HEK293 (cell line): ENCODE data around the gene KLK3.

ENCODE experiments used
- CTCF ChIA-PET: fragments of 350-600 bp; formaldehyde crosslinking; extraction: SDS; loops from one replicate; lab custom pipeline; 2021; ENCODE audit warnings: antibody characterized with exemption; lab: Yijun Ruan, JAX
- POLR2A ChIA-PET: fragments of 300-600 bp; formaldehyde crosslinking; extraction: SDS; loops from one replicate; lab custom pipeline; 2020; ENCODE audit warnings: antibody characterized with exemption, inconsistent platforms; lab: Yijun Ruan, JAX
- H3K27ac ChIP-seq: fragments of 200-500 bp; sonication (Bioruptor generic); 2 replicates; pipeline ENCODE4 v1.5.1; 2014; ENCODE audit warnings: low read depth, low read length, control low read depth, inconsistent platforms; ENCODE audit errors: extremely low read depth
- H3K36me3 ChIP-seq, 2 experiments: fragments of 200-500 bp in 1 of 2; sonication (Bioruptor generic) in 1 of 2; 1 replicate in 1 of 2; 2 replicates in 1 of 2; pipeline ENCODE4 v1.5.1; 2014 to 2017; ENCODE audit warnings: inconsistent platforms in 2 of 2, low read length in 2 of 2; ENCODE audit not compliant: control insufficient read depth in 2 of 2, insufficient read depth in 1 of 2
- H3K4me1 ChIP-seq: fragments of 200-500 bp; sonication (Bioruptor generic); 2 replicates; pipeline ENCODE4 v1.5.1; 2014; ENCODE audit warnings: mild to moderate bottlenecking, low read length, inconsistent platforms; ENCODE audit not compliant: control insufficient read depth, insufficient read depth
- H3K4me3 ChIP-seq: 2 replicates; pipeline ENCODE4 v1.5.1; 2011; ENCODE audit warnings: low read depth, mild to moderate bottlenecking, control low read depth, low read length, moderate library complexity
- H3K9me3 ChIP-seq: fragments of 200-500 bp; sonication (Bioruptor generic); 2 replicates; pipeline ENCODE4 v1.5.1; 2014; ENCODE audit warnings: low read depth, low read length, inconsistent platforms; ENCODE audit not compliant: control insufficient read depth, insufficient read depth
- KLF16 ChIP-seq: fragments of 450-650 bp; formaldehyde crosslinking; IDR thresholded peaks from 2 replicates; pipeline ENCODE4 v1.5.1; 2017; ENCODE audit warnings: missing biosample characterization, missing genetic modification characterization
- REPIN1 ChIP-seq: fragments of 450-650 bp; formaldehyde crosslinking; IDR thresholded peaks from 2 replicates; pipeline ENCODE4 v1.5.1; 2017; ENCODE audit warnings: missing biosample characterization, missing genetic modification characterization, low read depth
- REST ChIP-seq: fragments of 450-650 bp; formaldehyde crosslinking; IDR thresholded peaks from 2 replicates; pipeline ENCODE4 v1.5.1; 2016; ENCODE audit warnings: missing biosample characterization, missing genetic modification characterization
- SP7 ChIP-seq: fragments of 450-650 bp; formaldehyde crosslinking; IDR thresholded peaks from 2 replicates; pipeline ENCODE4 v1.5.1; 2016; ENCODE audit warnings: missing biosample characterization, missing genetic modification characterization
- ZBTB48 ChIP-seq: fragments of 450-650 bp; formaldehyde crosslinking; IDR thresholded peaks from 2 replicates; pipeline ENCODE4 v1.5.1; 2016; ENCODE audit warnings: missing biosample characterization, missing genetic modification characterization
- ZNF157 ChIP-seq: fragments of 450-650 bp; formaldehyde crosslinking; IDR thresholded peaks from 2 replicates; pipeline ENCODE4 v1.5.1; 2016; ENCODE audit warnings: missing biosample characterization, missing genetic modification characterization
- ZNF354C ChIP-seq: fragments of 450-650 bp; formaldehyde crosslinking; IDR thresholded peaks from 2 replicates; pipeline ENCODE4 v1.5.1; 2016; ENCODE audit warnings: missing biosample characterization, missing genetic modification characterization, low read depth, borderline replicate concordance
- ZNF366 ChIP-seq: fragments of 450-650 bp; formaldehyde crosslinking; conservative IDR thresholded peaks from 2 replicates; pipeline ENCODE4 v1.5.1; 2016; ENCODE audit warnings: missing biosample characterization, missing genetic modification characterization
- ZNF514 ChIP-seq: fragments of 450-650 bp; formaldehyde crosslinking; IDR thresholded peaks from 2 replicates; pipeline ENCODE4 v1.5.1; 2016; ENCODE audit warnings: missing biosample characterization, missing genetic modification characterization
- ZNF621 ChIP-seq: fragments of 450-650 bp; formaldehyde crosslinking; IDR thresholded peaks from 2 replicates; pipeline ENCODE4 v1.5.1; 2017; ENCODE audit warnings: missing biosample characterization, missing genetic modification characterization
- ZNF660 ChIP-seq: fragments of 450-650 bp; IDR thresholded peaks from 2 replicates; pipeline ENCODE4 v1.5.1; 2018; ENCODE audit warnings: missing biosample characterization, mild to moderate bottlenecking, missing genetic modification characterization
- ZNF677 ChIP-seq: fragments of 450-650 bp; IDR thresholded peaks from 2 replicates; pipeline ENCODE4 v1.5.0; 2018; ENCODE audit warnings: missing biosample characterization, mild to moderate bottlenecking, missing genetic modification characterization, moderate library complexity
- ZNF776 ChIP-seq: fragments of 450-650 bp; formaldehyde crosslinking; IDR thresholded peaks from 2 replicates; pipeline ENCODE4 v1.5.0; 2017; ENCODE audit warnings: missing biosample characterization, missing genetic modification characterization, borderline replicate concordance
- TF ChIP-seq, protein P1 (sequence below): fragments of 450-650 bp; formaldehyde crosslinking; IDR thresholded peaks from 2 replicates; pipeline ENCODE4 v1.5.1; 2017; ENCODE audit warnings: missing biosample characterization, missing genetic modification characterization
- TF ChIP-seq, protein P2 (sequence below): fragments of 450-650 bp; formaldehyde crosslinking; IDR thresholded peaks from 2 replicates; pipeline ENCODE4 v1.5.1; 2016; ENCODE audit warnings: missing biosample characterization, missing genetic modification characterization
- TF ChIP-seq, protein P3 (sequence below): fragments of 450-650 bp; formaldehyde crosslinking; IDR thresholded peaks from 2 replicates; pipeline ENCODE4 v1.5.1; 2016; ENCODE audit warnings: missing biosample characterization, missing genetic modification characterization

Gene KLK3

DNA sequence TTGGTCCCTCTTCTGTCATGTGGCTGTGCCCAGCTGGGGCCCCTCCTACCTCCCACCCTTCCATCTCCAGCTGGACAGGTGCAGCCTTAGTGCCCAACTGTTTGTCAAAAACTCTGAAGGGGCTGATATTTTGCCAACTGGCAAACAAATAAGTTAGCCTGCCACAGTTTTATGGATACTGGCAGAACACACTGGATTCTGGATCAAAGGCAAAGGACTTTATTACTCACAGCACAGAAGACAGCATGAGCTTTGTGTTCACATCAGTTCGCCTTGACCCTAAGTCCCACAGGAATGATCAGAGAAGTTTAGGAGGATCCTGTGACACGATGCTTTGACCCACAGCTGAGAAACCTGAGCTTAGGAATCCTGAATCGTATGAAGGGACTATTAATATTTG, 34.9 kb downstream of the KLK3 start:
- Histone ChIP-seq H3K27ac (no peak overlapping the region), H3K36me3 (no peaks in the 10 kb centered on the region), H3K9me3 (no peaks in the 10 kb centered on the region)
- no peak for TF ChIP-seq KLF16 (tag by site-specific recombination)
- TF ChIP-seq, protein P1, sequence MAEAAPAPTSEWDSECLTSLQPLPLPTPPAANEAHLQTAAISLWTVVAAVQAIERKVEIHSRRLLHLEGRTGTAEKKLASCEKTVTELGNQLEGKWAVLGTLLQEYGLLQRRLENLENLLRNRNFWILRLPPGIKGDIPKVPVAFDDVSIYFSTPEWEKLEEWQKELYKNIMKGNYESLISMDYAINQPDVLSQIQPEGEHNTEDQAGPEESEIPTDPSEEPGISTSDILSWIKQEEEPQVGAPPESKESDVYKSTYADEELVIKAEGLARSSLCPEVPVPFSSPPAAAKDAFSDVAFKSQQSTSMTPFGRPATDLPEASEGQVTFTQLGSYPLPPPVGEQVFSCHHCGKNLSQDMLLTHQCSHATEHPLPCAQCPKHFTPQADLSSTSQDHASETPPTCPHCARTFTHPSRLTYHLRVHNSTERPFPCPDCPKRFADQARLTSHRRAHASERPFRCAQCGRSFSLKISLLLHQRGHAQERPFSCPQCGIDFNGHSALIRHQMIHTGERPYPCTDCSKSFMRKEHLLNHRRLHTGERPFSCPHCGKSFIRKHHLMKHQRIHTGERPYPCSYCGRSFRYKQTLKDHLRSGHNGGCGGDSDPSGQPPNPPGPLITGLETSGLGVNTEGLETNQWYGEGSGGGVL (tag by site-specific recombination) = no peak
- no peak for TF ChIP-seq ZNF366 (tag by site-specific recombination)
- TF ChIP-seq REPIN1 = no peak
- TF ChIP-seq, all 188 proteins: peak for 0
- H3K4me3 ChIP-seq = no peak overlapping the region
- ChIA-PET POLR2A (no interaction called here), CTCF (interaction anchor here (1.5 kb wide), 1 partner anchor 16 kb away, joined by 7 read pairs; no protein-coding TSS in a partner anchor)
- no peaks in the 10 kb centered on the region for H3K4me1 ChIP-seq

DNA sequence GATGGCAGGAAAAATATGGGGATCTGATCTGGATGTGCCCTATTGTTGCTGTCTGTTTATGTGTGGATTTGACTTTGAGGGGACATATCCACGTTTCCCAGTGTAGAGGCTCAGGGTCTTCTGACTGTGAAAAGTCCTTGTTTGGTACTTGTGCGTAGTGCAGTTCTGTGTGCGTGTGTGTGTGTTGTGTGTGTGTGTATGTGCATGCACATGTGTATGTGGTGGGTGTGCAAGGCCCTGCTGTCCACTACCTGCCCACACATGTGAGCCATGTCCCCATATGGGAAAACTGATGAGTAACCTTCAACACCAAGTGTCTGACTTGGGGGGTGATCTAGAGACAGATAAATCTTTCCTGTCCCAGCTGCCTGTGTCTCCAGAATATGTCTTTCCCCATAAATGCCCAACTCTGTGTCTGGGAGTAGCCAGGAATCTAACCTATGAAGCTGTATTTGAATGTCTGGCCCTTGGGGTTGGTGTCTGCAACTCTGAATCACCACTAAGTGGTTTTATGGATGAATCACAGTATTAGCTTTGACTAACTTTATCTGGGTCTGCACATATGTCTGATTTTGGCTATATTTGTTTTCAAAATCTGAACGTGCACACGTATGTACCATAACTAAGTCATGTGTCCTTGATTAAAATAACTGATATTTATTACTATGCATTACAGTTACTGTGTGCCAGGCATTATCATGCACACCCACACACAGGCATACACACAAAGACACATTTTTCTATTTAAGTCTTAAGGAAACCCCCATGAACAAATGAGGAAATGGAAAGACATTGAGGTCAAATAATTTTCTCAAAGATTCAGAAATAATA, 35.9 kb downstream of the KLK3 start:
- no peaks in the 10 kb centered on the region for H3K36me3 ChIP-seq
- no peaks in the 10 kb centered on the region for H3K9me3 ChIP-seq
- ChIA-PET POLR2A (no interaction called here), CTCF (interaction anchor here (1.5 kb wide), 1 partner anchor 15 kb away, joined by 7 read pairs; no protein-coding TSS in a partner anchor)
- H3K4me1 ChIP-seq = no peaks in the 10 kb centered on the region
- no peak overlapping the region for H3K4me3 ChIP-seq
- TF ChIP-seq ZNF776 = no peak
- no peak for TF ChIP-seq SP7
- no peak for TF ChIP-seq ZNF660 (tag by site-specific recombination)
- TF ChIP-seq, protein P2, sequence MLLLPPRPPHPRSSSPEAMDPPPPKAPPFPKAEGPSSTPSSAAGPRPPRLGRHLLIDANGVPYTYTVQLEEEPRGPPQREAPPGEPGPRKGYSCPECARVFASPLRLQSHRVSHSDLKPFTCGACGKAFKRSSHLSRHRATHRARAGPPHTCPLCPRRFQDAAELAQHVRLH (tag by site-specific recombination) = no peak
- TF ChIP-seq ZNF514 (tag by site-specific recombination) = no peak
- TF ChIP-seq ZNF677 (tag by site-specific recombination) = no peak
- TF ChIP-seq ZBTB48 (tag by site-specific recombination) = no peak
- TF ChIP-seq, protein P3, sequence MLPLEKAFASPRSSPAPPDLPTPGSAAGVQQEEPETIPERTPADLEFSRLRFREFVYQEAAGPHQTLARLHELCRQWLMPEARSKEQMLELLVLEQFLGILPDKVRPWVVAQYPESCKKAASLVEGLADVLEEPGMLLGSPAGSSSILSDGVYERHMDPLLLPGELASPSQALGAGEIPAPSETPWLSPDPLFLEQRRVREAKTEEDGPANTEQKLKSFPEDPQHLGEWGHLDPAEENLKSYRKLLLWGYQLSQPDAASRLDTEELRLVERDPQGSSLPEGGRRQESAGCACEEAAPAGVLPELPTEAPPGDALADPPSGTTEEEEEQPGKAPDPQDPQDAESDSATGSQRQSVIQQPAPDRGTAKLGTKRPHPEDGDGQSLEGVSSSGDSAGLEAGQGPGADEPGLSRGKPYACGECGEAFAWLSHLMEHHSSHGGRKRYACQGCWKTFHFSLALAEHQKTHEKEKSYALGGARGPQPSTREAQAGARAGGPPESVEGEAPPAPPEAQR (tag by site-specific recombination) = no peak
- H3K27ac ChIP-seq = no peak overlapping the region

DNA sequence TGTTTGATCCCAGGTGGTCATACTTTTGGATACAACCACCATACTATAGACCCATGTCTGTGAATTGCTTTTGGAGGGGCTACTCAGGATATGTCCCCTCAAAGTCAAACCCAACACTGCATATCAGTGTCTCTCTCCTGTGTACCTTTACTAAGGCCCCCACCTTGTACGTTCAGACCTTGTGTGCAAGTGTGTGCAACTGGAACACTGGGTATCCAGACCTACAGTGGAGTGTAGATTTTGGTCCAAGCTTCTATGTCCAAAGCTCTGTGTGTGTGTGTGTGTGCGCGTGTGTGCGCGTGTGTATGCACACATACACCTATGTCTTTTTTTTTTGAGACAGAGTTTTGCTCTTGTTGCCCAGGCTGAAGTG, 36.5 kb downstream of the KLK3 start:
- no peaks in the 10 kb centered on the region for H3K9me3 ChIP-seq
- TF ChIP-seq ZNF157 (0 out of 2 replicates have a peak, but pooled peaks have one; percentile 36), REST (no peak), ZNF621 (tag by site-specific recombination) (no peak), ZNF354C (tag by site-specific recombination) (no peak)
- TF ChIP-seq, all 188 proteins: peak for 1
- no peak overlapping the region for H3K27ac ChIP-seq
- no peaks in the 10 kb centered on the region for H3K36me3 ChIP-seq
- no peaks in the 10 kb centered on the region for H3K4me1 ChIP-seq
- ChIA-PET CTCF (no interaction called here), POLR2A (no interaction called here)
- H3K4me3 ChIP-seq = no peak overlapping the region
